Stimulated activated naive B cell treated with anti-CD40 and anti-IgM and Interleukin-4, amounts not matched to agents 10 μg/mL and 1 μg/mL and 100 μg/mL, for 72 hours (primary cell): ENCODE measurements around the gene COL27A1.
"Not testable (repeated sequence)": the region's sequence is repeated elsewhere in the genome, so short reads cannot be mapped to it uniquely, and the experiment has no call there.

Source experiments
- ATAC-seq, 2 donors: fragments of 150-1000 bp; cut with Tn5 transposase; replicated peaks; 2 replicates each; pipeline ENCODE4 v1.10.0; 2021; ENCODE audit warnings: moderate library complexity in 1 of 2
- DNase-seq: peaks from one replicate; pipeline ENCODE4 v3.0.0; 2021
- H3K27ac Mint-ChIP-seq: one replicate; pipeline ENCODE4 v1.8.0; 2022; ENCODE audit warnings: mild to moderate bottlenecking, mixed read lengths
- H3K27me3 Mint-ChIP-seq, 2 donors: one replicate each; pipeline ENCODE4 v1.8.0; 2022; ENCODE audit warnings: mixed read lengths in 2 of 2
- H3K36me3 Mint-ChIP-seq, 2 donors: one replicate each; pipeline ENCODE4 v1.8.0; 2022; ENCODE audit warnings: mixed read lengths in 2 of 2, mild to moderate bottlenecking in 1 of 2
- H3K4me1 Mint-ChIP-seq, 2 donors: one replicate each; pipeline ENCODE4 v1.8.0; 2022; ENCODE audit warnings: mixed read lengths in 2 of 2, mild to moderate bottlenecking in 1 of 2
- H3K4me3 Mint-ChIP-seq, 2 donors: one replicate each; pipeline ENCODE4 v1.8.0; 2022; ENCODE audit warnings: mild to moderate bottlenecking in 2 of 2, mixed read lengths in 2 of 2, moderate library complexity in 1 of 2
- H3K9me3 Mint-ChIP-seq, 2 donors: one replicate each; pipeline ENCODE4 v1.8.0; 2022; ENCODE audit warnings: mixed read lengths in 2 of 2, mild to moderate bottlenecking in 1 of 2

Gene COL27A1

DNA sequence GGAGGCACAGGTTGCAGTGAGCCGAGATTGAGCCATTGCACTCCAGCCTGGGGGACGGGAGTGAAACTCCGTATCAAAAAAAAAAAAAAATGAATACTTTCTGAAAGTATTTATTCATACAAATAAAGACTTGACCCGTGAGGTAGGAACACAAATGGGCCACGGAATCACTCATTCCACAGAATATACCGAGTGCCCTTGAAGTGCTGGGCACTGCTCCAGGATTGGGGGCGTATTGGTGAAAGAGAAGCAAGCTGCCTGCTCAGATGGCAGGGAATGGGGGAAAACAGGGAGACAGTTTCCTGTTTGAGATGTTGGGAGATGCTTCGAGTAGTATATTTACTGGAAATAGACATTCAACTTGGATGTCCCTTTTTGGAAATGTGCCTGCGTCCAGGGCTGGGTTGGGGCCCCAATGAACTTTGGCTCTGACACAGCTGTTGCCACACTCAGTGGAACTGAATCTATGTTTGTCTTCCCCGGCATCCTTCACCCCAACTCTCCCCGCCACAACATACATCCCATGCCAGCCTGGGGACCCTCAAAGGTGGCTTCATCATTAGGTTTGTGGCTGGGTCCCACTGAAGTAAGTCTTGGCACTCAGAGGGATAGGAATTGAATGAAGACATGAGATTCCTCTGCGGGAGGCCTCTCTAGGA is 167.0 kb downstream of the COL27A1 start:
- H3K9me3 Mint-ChIP-seq, H3K4me1 Mint-ChIP-seq: not testable (repeated sequence)

DNA sequence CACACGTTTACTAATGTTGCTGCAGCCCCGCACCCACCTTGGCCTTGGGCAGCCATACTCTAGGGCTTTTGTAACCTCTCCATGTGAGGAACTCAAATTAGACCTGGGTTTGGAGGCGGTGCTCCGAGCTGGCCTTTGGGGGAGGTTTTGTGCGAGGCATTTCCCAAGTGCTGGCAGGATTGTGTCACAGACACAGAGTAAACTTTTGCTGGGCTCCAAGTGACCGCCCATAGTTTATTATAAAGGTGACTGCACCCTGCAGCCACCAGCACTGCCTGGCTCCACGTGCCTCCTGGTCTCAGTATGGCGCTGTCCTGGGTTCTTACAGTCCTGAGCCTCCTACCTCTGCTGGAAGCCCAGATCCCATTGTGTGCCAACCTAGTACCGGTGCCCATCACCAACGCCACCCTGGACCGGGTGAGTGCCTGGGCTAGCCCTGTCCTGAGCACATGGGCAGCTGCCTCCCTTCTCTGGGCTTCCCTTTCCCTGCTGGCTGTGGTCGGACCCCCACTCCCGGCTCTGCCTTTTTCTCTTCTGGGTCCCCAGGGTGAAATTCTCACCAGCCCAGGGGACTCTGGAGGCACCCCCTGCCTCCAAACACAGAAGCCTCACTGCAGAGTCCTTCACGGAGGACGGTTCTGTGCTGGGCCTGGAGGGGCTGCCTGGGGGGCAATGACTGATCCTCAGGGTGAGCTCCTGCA is 167.6 kb downstream of the COL27A1 start, which contains the start of gene ORM1:
TSS of gene ORM1 (plus strand) at position 268 of the 701 bp plus-strand sequence. CDS start at position 304, 36 bp downstream.
- H3K27ac Mint-ChIP-seq, ATAC-seq, H3K4me1 Mint-ChIP-seq, H3K9me3 Mint-ChIP-seq, H3K4me3 Mint-ChIP-seq, DNase-seq, H3K36me3 Mint-ChIP-seq, H3K27me3 Mint-ChIP-seq: not testable (repeated sequence)

More for the DNA sequence above, 167.0 kb downstream of the COL27A1 start:
- H3K36me3 Mint-ChIP-seq, H3K27me3 Mint-ChIP-seq, ATAC-seq, H3K27ac Mint-ChIP-seq, DNase-seq, H3K4me3 Mint-ChIP-seq: not testable (repeated sequence)

DNA sequence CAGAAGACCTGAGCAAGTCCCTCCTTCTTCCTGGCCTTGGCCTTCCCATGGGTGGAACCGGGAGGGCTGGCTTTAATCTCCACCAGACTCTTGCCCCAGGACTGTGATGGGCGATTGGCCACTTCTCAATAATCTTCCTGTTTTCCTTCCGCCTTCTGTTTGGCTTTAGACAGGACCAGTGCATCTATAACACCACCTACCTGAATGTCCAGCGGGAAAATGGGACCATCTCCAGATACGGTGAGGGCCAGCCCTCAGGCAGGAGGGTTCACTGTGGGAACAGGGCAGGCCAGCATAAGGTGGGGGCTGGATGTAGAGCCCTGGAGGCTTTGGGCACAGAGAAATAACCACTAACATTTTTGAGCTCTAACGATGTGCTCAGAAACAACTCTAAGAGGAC is 168.5 kb downstream of the COL27A1 start:
- H3K36me3 Mint-ChIP-seq, H3K4me3 Mint-ChIP-seq, H3K4me1 Mint-ChIP-seq, DNase-seq, H3K9me3 Mint-ChIP-seq, H3K27ac Mint-ChIP-seq, H3K27me3 Mint-ChIP-seq, ATAC-seq: not testable (repeated sequence)

DNA sequence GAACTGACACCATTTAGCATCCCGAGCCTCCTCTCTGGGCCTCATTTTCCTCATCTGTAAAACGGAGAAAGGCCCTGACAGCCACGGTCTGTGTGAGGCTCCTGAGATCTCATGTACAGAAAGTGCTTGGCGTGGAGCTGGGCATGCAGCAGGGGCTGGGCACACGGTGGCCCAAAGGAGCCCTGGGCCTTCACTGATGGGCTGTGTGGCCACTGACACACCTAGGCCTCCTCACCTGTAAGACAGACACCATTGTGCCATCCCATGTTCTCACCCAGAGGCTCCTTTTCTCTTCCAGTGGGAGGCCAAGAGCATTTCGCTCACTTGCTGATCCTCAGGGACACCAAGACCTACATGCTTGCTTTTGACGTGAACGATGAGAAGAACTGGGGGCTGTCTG is 169.2 kb downstream of the COL27A1 start:
- Mint-ChIP-seq H3K27ac (no peak overlapping the region), H3K27me3 (peaks cover 0 to under 1% of the 10 kb centered on the region in 2 donors), H3K4me3 (no peak overlapping the region), H3K9me3 (no peaks in the 10 kb centered on the region), H3K36me3 (no peaks in the 10 kb centered on the region), H3K4me1 (no peaks in the 10 kb centered on the region)
- DNase-seq (no peak), ATAC-seq (no peak)

DNA sequence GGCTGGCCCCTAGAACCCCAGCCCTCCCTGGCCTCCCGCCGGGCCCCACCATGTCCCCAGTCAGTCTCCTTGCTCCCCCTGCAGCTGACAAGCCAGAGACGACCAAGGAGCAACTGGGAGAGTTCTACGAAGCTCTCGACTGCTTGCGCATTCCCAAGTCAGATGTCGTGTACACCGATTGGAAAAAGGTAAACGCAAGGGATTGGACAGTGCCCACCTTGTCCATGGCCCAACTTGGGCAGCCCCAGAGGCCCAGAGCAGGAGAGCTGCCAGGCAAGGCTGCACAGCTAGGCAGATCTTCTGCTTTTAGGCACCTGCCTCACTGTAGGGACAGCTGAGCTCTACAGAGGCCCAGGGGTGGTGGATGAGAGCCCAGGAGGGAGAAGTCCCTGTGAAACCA is 169.6 kb downstream of the COL27A1 start:
- ATAC-seq, H3K36me3 Mint-ChIP-seq, H3K4me3 Mint-ChIP-seq, DNase-seq, H3K4me1 Mint-ChIP-seq, H3K27ac Mint-ChIP-seq, H3K9me3 Mint-ChIP-seq, H3K27me3 Mint-ChIP-seq: not testable (repeated sequence)

DNA sequence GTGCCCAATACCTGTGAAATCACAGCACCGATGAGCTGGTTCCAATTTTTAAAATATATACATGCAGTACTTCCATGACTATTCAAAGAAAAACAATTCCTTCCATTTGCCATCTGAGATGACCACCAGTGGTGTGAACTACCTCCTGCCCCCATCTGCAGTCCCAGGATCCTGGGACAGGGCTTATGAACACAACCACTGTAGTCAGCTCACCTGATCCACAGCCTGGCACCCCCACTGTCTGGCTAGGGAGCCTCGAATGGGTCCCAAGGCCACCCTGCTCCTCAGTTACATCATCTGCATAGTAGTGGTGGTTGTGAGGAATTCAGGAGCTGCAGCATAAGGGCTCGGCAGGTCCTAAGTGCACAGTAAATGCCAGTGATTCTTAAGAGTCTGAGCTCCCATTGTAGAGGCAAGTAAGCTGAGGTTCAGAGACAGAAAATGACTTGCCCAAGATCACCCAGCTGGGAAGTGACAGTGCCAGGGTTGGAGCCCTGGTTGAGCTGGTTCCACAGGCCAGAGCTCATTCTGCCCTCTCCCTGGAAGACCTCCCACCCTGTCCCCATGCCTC is 170.4 kb downstream of the COL27A1 start:
- not testable (repeated sequence) for H3K9me3 Mint-ChIP-seq, ATAC-seq, H3K27me3 Mint-ChIP-seq, H3K4me1 Mint-ChIP-seq, DNase-seq, H3K36me3 Mint-ChIP-seq, H3K27ac Mint-ChIP-seq, H3K4me3 Mint-ChIP-seq

DNA sequence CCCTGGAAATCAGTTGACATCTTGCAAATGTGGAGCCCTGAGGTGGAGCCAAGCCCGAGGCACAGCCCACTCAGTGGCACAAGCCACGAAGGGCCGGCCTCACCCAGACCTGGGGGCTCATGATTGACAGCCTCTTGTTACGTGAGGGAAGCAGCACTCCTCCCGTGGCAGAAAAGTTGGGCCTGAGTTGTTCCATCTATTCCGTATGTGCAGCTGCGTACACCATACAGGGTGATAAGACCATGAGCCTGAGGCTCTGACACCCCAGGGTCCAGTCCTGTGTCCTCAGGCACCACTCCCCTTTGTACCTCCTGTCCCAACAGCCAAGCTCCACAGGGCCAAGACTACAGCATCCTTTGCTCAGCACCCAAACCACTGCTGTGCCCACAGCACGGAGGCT is 172.4 kb downstream of the COL27A1 start:
- peaks cover 11 to 20% of the 10 kb centered on the region in 2 donors for H3K4me1 Mint-ChIP-seq
- no peaks in the 10 kb centered on the region for H3K9me3 Mint-ChIP-seq
- no peak overlapping the region for H3K4me3 Mint-ChIP-seq
- no peak overlapping the region for H3K27ac Mint-ChIP-seq
- H3K27me3 Mint-ChIP-seq, result no peaks in the 10 kb centered on the region
- no peak for ATAC-seq
- H3K36me3 Mint-ChIP-seq, result no peaks in the 10 kb centered on the region
- DNase-seq, result no peak

DNA sequence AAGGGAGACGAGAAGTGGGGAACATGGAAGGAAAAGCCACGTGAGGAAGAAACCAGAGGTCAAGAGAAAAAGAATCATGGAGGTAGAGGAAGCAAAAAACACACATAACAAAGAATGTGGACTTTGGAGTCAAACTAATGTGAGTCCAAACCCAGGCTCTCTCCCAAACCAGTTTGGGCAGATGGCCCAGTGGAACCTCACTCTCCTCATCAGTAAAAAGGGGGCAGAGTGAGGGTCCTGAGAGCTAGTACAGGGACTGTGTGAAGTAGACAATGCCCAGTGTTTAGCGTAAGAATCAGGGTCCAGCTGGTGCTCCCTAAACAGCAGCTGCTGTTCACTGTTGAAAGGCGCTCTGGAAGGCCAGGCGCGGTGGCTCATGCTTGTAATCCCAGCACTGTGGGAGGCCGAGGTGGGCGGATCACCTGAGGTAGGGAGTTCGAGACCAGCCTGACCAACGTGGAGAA is 173.1 kb downstream of the COL27A1 start:
- not testable (repeated sequence) for H3K4me3 Mint-ChIP-seq, ATAC-seq, DNase-seq, H3K27me3 Mint-ChIP-seq, H3K27ac Mint-ChIP-seq, H3K9me3 Mint-ChIP-seq, H3K36me3 Mint-ChIP-seq
- H3K4me1 Mint-ChIP-seq, result peaks cover 11 to 20% of the 10 kb centered on the region in 2 donors

DNA sequence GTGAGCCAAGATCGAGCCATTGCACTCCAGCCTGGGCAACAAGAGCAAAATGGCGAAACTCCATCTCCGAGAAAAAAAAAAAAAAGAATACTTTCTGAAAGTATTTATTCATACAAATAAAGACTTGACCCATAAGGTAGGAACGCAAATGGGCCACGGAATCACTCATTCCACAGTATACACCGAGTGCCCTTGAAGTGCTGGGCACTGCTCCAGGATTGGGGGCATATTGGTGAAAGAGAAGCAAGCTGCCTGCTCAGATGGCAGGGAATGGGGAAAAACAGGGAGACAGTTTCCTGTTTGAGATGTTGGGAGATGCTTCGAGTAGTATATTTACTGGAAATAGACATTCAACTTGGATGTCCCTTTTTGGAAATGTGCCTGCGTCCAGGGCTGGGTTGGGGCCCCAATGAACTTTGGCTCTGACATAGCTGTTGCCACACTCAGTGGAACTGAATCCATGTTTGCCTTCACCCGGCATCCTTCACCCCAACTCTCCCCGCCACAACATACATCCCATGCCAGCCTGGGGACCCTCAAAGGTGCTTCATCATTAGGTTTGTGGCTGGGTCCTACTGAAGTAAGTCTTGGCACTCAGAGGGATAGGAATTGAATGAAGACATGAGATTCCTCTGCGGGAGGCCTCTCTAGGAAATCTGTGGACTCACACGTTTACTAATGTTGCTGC is 173.7 kb downstream of the COL27A1 start:
- H3K4me1 Mint-ChIP-seq, result peaks cover 11 to 20% of the 10 kb centered on the region in 2 donors
- not testable (repeated sequence) for H3K27me3 Mint-ChIP-seq, H3K36me3 Mint-ChIP-seq, ATAC-seq, H3K27ac Mint-ChIP-seq, H3K9me3 Mint-ChIP-seq, DNase-seq, H3K4me3 Mint-ChIP-seq

DNA sequence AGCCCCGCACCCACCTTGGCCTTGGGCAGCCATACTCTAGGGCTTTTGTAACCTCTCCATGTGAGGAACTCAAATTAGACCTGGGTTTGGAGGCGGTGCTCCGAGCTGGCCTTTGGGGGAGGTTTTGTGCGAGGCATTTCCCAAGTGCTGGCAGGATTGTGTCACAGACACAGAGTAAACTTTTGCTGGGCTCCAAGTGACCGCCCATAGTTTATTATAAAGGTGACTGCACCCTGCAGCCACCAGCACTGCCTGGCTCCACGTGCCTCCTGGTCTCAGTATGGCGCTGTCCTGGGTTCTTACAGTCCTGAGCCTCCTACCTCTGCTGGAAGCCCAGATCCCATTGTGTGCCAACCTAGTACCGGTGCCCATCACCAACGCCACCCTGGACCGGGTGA is 174.3 kb downstream of the COL27A1 start, which contains the start of gene ORM2:
TSS of gene ORM2 (plus strand) at position 245 of the 398 bp plus-strand sequence. CDS start at position 281, 36 bp downstream.
- Mint-ChIP-seq H3K27ac (peak within 1 kb of the TSS; percentile 56), H3K4me1 (peaks cover 11 to 20% of the 10 kb centered on the region in 2 donors)
- H3K9me3 Mint-ChIP-seq, H3K4me3 Mint-ChIP-seq, ATAC-seq, H3K36me3 Mint-ChIP-seq, DNase-seq, H3K27me3 Mint-ChIP-seq: not testable (repeated sequence)

DNA sequence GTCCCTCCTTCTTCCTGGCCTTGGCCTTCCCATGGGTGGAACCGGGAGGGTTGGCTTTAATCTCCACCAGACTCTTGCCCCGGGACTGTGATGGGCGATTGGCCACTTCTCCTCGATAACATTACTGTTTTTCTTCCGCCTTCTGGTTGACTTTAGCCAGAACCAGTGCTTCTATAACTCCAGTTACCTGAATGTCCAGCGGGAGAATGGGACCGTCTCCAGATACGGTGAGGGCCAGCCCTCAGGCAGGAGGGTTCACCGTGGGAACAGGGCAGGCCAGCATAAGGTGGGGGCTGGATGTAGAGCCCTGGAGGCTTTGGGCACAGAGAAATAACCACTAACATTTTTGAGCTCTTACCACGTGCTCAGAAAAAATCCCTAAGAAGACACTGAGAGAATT is 175.3 kb downstream of the COL27A1 start:
- Mint-ChIP-seq H3K9me3 (peaks cover 3 to 4% of the 10 kb centered on the region in 2 donors), H3K27ac (peak overlapping the region; percentile 56), H3K36me3 (peaks cover 9 to 13% of the 10 kb centered on the region in 2 donors), H3K4me3 (no peak overlapping the region), H3K4me1 (peaks cover 12 to 20% of the 10 kb centered on the region in 2 donors), H3K27me3 (no peaks in the 10 kb centered on the region)
- peak in 1 of 2 donors; percentile 1 for ATAC-seq
- no peak for DNase-seq

DNA sequence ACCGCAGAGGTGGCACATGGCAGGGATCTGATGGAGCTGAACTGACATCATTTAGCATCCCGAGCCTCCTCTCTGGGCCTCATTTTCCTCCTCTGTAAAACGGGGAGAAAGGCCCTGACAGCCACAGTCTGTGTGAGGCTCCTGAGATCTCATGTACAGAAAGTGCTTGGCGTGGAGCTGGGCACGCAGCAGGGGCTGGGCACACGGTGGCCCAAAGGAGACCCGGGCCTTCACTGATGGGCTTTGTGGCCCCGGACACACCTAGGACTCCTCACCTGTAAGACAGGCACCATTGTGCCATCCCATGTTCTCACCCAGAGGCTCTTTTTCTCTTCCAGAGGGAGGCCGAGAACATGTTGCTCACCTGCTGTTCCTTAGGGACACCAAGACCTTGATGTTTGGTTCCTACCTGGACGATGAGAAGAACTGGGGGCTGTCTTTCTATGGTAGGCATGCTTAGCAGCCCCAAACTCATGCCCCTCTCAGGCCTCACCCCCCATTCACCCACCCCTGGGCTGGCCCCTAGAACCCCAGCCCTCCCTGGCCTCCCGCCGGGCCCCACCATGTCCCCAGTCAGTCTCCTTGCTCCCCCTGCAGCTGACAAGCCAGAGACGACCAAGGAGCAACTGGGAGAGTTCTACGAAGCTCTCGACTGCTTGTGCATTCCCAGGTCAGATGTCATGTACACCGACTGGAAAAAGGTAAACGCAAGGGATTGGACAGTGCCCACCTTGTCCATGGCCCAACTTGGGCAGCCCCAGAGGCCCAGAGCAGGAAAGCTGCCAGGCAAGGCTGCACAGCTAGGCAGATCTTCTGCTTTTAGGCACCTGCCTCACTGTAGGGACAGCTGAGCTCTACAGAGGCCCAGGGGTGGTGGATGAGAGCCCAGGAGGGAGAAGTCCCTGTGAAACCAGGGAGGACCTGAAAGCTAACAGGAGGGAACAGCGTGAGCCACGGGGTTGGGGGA is 176.2 kb downstream of the COL27A1 start:
- not testable (repeated sequence) for DNase-seq, H3K4me3 Mint-ChIP-seq, H3K9me3 Mint-ChIP-seq, H3K27me3 Mint-ChIP-seq
- peak overlapping the region; percentile 75 for H3K27ac Mint-ChIP-seq
- peaks cover 12 to 27% of the 10 kb centered on the region in 2 donors for H3K4me1 Mint-ChIP-seq
- ATAC-seq, result peak; percentile 23 to 32
- peaks cover 18 to 19% of the 10 kb centered on the region in 2 donors for H3K36me3 Mint-ChIP-seq

DNA sequence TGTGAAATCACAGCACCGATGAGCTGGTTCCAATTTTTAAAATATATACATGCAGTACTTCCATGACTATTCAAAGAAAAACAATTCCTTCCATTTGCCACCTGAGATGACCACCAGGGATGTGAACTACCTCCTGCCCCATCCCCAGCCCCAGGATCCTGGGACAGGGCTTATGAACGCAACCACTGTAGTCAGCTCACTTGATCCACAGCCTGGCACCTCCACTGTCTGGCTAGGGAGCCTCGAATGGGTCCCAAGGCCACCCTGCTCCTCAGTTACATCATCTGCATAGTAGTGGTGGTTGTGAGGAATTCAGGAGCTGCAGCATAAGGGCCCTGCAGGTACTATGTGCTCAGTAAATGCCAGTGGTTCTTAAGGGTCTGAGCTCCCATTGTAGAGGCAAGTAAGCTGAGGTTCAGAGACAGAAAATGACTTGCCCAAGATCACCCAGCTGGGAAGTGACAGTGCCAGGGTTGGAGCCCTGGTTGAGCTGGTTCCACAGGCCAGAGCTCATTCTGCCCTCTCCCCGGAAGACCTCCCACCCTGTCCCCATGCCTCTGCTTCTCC is 177.2 kb downstream of the COL27A1 start:
- not testable (repeated sequence) for DNase-seq, H3K9me3 Mint-ChIP-seq, H3K27me3 Mint-ChIP-seq
- ATAC-seq, result peak; percentile 6 to 24
- peaks cover 26 to 27% of the 10 kb centered on the region in 2 donors for H3K36me3 Mint-ChIP-seq
- peaks cover 12 to 35% of the 10 kb centered on the region in 2 donors for H3K4me1 Mint-ChIP-seq
- peak overlapping the region; percentile 74 for H3K27ac Mint-ChIP-seq
- H3K4me3 Mint-ChIP-seq, result peak overlapping the region in 1 of 2 donors; percentile 61
